ENCODE data around the gene RNU1-4.
"Not testable (repeated sequence)": the region's sequence is repeated elsewhere in the genome, so short reads cannot be mapped to it uniquely, and the experiment has no call there.

- not testable (repeated sequence) for TF ChIP-seq POLR2A (IDR thresholded peaks at IDR 0.05; ENCODE audit: insufficient read depth in 1 of 2, low read depth in 2 of 2, low read length in 2 of 2); FIP1L1 (IDR thresholded peaks at IDR 0.05; ENCODE audit: borderline replicate concordance, insufficient read depth, low read depth, low read length); PRMT3 (CRISPR knock-in tag; IDR thresholded peaks at IDR 0.05; ENCODE audit: borderline replicate concordance, low read depth); ZNF766 (CRISPR knock-in tag; IDR thresholded peaks at IDR 0.05; ENCODE audit: borderline replicate concordance)
- TF ChIP-seq, protein P1, sequence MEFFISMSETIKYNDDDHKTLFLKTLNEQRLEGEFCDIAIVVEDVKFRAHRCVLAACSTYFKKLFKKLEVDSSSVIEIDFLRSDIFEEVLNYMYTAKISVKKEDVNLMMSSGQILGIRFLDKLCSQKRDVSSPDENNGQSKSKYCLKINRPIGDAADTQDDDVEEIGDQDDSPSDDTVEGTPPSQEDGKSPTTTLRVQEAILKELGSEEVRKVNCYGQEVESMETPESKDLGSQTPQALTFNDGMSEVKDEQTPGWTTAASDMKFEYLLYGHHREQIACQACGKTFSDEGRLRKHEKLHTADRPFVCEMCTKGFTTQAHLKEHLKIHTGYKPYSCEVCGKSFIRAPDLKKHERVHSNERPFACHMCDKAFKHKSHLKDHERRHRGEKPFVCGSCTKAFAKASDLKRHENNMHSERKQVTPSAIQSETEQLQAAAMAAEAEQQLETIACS (CRISPR knock-in tag; IDR thresholded peaks at IDR 0.05): not testable (repeated sequence)
Measured at GRCh38 chr1:16787175-16787574, 46.9 kb downstream of the RNU1-4 start.
